D721Med (cell line): ENCODE data around the gene NYAP1.
A peak's percentile ranks its signal among the peaks of the same experiment; 100 is the strongest.

Experiments
- DNase-seq: peaks from one replicate; pipeline ENCODE4 v3.0.0; 2011; ENCODE audit warnings: low spot score; ENCODE audit not compliant: insufficient read length
- FAIRE-seq: peaks from 2 replicates; lab custom pipeline; 2011; peaks lifted over from hg19 to GRCh38; lab: Jason Lieb, UNC
- TF ChIP-seq, protein P1 (sequence below): IDR thresholded peaks from 2 replicates; pipeline ENCODE4 v1.5.1; 2012; ENCODE audit warnings: mild to moderate bottlenecking, control low read depth; ENCODE audit not compliant: insufficient read depth; ENCODE audit errors: missing control alignments

Gene NYAP1

GRCh38 chr7:100481466-100481865 lies 2.3 kb upstream of the NYAP1 start:
- TF ChIP-seq, protein P1, sequence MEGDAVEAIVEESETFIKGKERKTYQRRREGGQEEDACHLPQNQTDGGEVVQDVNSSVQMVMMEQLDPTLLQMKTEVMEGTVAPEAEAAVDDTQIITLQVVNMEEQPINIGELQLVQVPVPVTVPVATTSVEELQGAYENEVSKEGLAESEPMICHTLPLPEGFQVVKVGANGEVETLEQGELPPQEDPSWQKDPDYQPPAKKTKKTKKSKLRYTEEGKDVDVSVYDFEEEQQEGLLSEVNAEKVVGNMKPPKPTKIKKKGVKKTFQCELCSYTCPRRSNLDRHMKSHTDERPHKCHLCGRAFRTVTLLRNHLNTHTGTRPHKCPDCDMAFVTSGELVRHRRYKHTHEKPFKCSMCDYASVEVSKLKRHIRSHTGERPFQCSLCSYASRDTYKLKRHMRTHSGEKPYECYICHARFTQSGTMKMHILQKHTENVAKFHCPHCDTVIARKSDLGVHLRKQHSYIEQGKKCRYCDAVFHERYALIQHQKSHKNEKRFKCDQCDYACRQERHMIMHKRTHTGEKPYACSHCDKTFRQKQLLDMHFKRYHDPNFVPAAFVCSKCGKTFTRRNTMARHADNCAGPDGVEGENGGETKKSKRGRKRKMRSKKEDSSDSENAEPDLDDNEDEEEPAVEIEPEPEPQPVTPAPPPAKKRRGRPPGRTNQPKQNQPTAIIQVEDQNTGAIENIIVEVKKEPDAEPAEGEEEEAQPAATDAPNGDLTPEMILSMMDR = no peak
- no peak for DNase-seq
- FAIRE-seq = no peak

GRCh38 chr7:100482728-100483089 lies 1.0 kb upstream of the NYAP1 start:
- FAIRE-seq (no peak), DNase-seq (no peak)
- TF ChIP-seq, protein P1 = no peak

- DNase-seq = peak; percentile 62
- no peak for FAIRE-seq
- TF ChIP-seq, protein P1 = peak; percentile 73
These were observed 521 bp upstream of the NYAP1 start for GRCh38 chr7:100483090-100483721.

GRCh38 chr7:100484673-100485045 lies 932 bp downstream of the NYAP1 start:
- no peak for DNase-seq
- TF ChIP-seq, protein P1 = no peak
- FAIRE-seq = no peak

- FAIRE-seq = no peak
- no peak for DNase-seq
- TF ChIP-seq, protein P1 = no peak
These were observed 1.7 kb downstream of the NYAP1 start for GRCh38 chr7:100485471-100485876.

- FAIRE-seq (no peak), DNase-seq (no peak)
- TF ChIP-seq, protein P1 = no peak
These were observed 2.4 kb downstream of the NYAP1 start for GRCh38 chr7:100486111-100486636.

- TF ChIP-seq, protein P1 = no peak
- DNase-seq (no peak), FAIRE-seq (no peak)
These were observed 3.2 kb downstream of the NYAP1 start for GRCh38 chr7:100486753-100487446.
